Spleen (tissue), 11 donors: ENCODE results near the gene ANKRD13B. TPM values are rescaled to one million over a fixed set of nuclear protein-coding genes. Genes with fewer than 3 reads are reported as not detected.

Source experiments
- DNase-seq: peaks from one replicate; pipeline ENCODE4 v3.0.0-alpha.2; 2020
- H3K27ac ChIP-seq, 8 donors: fragments of 200-600 bp; sonication (generic) in 7 of 8; 1 replicate in 4 of 8; 2 replicates in 4 of 8; pipeline versions ENCODE4 v1.5.0 to v1.8.0; 2016 to 2021; ENCODE audit warnings: inconsistent platforms in 4 of 8, mild to moderate bottlenecking in 4 of 8, moderate library complexity in 1 of 8
- H3K27me3 ChIP-seq, 7 donors: fragments of 200-600 bp; sonication (generic) in 6 of 7; replicated peaks in 1 of 7; 1 replicate in 4 of 7; 2 replicates in 3 of 7; pipeline versions ENCODE4 v1.5.0 to v1.8.0; 2016 to 2021; ENCODE audit warnings: inconsistent platforms in 3 of 7, mild to moderate bottlenecking in 1 of 7
- H3K36me3 ChIP-seq, 6 donors: fragments of 200-600 bp; sonication (generic) in 5 of 6; 1 replicate in 4 of 6; 2 replicates in 2 of 6; pipeline versions ENCODE4 v1.5.0 to v1.8.0; 2016 to 2021; ENCODE audit warnings: inconsistent platforms in 2 of 6
- H3K4me1 ChIP-seq, 6 donors: fragments of 200-600 bp; sonication (generic) in 5 of 6; 1 replicate in 3 of 6; 2 replicates in 3 of 6; pipeline versions ENCODE4 v1.5.0 to v1.8.0; 2016 to 2021; ENCODE audit warnings: inconsistent platforms in 3 of 6
- H3K4me3 ChIP-seq, 8 donors: fragments of 200-600 bp; sonication (generic) in 7 of 8; 1 replicate in 4 of 8; 2 replicates in 4 of 8; pipeline versions ENCODE4 v1.5.0 to v1.8.0; 2016 to 2021; ENCODE audit warnings: inconsistent platforms in 4 of 8, mild to moderate bottlenecking in 4 of 8, moderate library complexity in 2 of 8
- H3K9me3 ChIP-seq, 8 donors: fragments of 200-600 bp; sonication (generic) in 7 of 8; 1 replicate in 4 of 8; 2 replicates in 4 of 8; pipeline versions ENCODE4 v1.5.0 to v1.8.0; 2016 to 2021; ENCODE audit warnings: inconsistent platforms in 4 of 8
- CTCF ChIP-seq, 11 experiments: fragments of 200-600 bp in 7 of 11; fragments of 450-650 bp in 4 of 11; sonication (generic) in 4 of 11; IDR thresholded peaks in 8 of 11; conservative IDR thresholded peaks in 3 of 11; 1 replicate in 7 of 11; 2 replicates in 4 of 11; pipeline versions ENCODE4 v1.4.0 to v1.8.0; 2016 to 2021; ENCODE audit warnings: antibody characterized with exemption in 11 of 11, inconsistent platforms in 4 of 11, mild to moderate bottlenecking in 1 of 11
- POLR2A ChIP-seq, 3 donors: fragments of 450-650 bp; IDR thresholded peaks; one replicate each; pipeline ENCODE4 v1.5.1; 2017; ENCODE audit warnings: antibody characterized with exemption in 3 of 3, mild to moderate bottlenecking in 1 of 3
- POLR2AphosphoS5 ChIP-seq, 3 donors: sonication (generic); formaldehyde crosslinking; IDR thresholded peaks; one replicate each; pipeline ENCODE4 v1.5.1; 2017; ENCODE audit warnings: antibody characterized with exemption in 3 of 3
- WGBS, 5 donors: extraction: QIAGEN DNeasy Blood & Tissue Kit in 3 of 5; methylation state at CpG; one replicate each; pipeline versions ENCODE4 v1.1.5 to v1.1.7; 2013 to 2018; 5-methylcytosine and 5-hydroxymethylcytosine counted together
- intact Hi-C: fragments of 100-400 bp; cut with DNase I; formaldehyde crosslinking; loops from one replicate; pipeline ENCODE4 v1.15.0; 2023; ENCODE audit warnings: low total_unique reads
- polyA plus RNA-seq, 3 donors: library from polyadenylated mRNA; stranded (reverse); fragments of 200-250 nt; gene quantifications; one replicate each; pipeline ENCODE4 v1.2.1, GENCODE V29; 2013
- total RNA-seq, 7 donors: library from RNA; depleted of rRNA in 3 of 7; stranded (reverse); fragments of >200 nt in 3 of 7; fragmentation: NEBNext Ultra II Directional in 4 of 7; extraction: Animal tissue kit (Norgen Biotek cat#: 25700) in 4 of 7; gene quantifications; one replicate each; pipeline versions ENCODE4 v1.1.0 to v1.2.1, GENCODE V29; 2016 to 2021
- donor health status: healthy with polysubstance abuse.
- donor health status: DM: no; HTN: no; CAD: no; lungs with moderate emphysema.
- donor health status: DM: no; HTN: no; CAD: no.
- donor health status: Bipolar disorder and iron deficiency.
- donor health status: healthy.
- donor health status: DM: no; HTN: no; CAD: no.
- donor health status: DM: yes; HTN: yes; CAD: no.

Gene ANKRD13B
- total and polyA plus RNA-seq, 10 donors: 0.85 to 5.5 (median 2.5) TPM

- no peak overlapping the region for H3K4me3 ChIP-seq
- H3K4me1 ChIP-seq: peaks cover 34 to 68% (median 54%) of the 10 kb centered on the region in 6 donors
- H3K27me3 ChIP-seq: peaks cover 0 to 49% (median 10%) of the 10 kb centered on the region in 7 donors
- intact Hi-C loops: no loop called here
- WGBS, 5 donors: 83 to 98% (median 94%) methylated on average over 2 to 4 of the region's 4 CpGs
- DNase-seq: no peak
- no peak overlapping the region for H3K27ac ChIP-seq
- TF ChIP-seq CTCF (IDR thresholded peaks at IDR 0.05 in 8 of 11, conservative IDR thresholded peaks at IDR 0.05 in 3 of 11) (no peak), POLR2A (IDR thresholded peaks at IDR 0.05) (no peak), POLR2AphosphoS5 (IDR thresholded peaks at IDR 0.05) (no peak)
- peaks cover 0 to 3% (median 0%) of the 10 kb centered on the region in 6 donors for H3K36me3 ChIP-seq
- no peaks in the 10 kb centered on the region for H3K9me3 ChIP-seq
Measured at GRCh38 chr17:29620271-29620670, 27.3 kb downstream of the ANKRD13B start.

- DNase-seq: no peak
Measured at GRCh38 chr17:29620779-29621500, 28.0 kb downstream of the ANKRD13B start.

GRCh38 chr17:29621751-29622194 is 28.8 kb downstream of the ANKRD13B start:
- H3K27me3 ChIP-seq: peaks cover 0 to 37% (median 8%) of the 10 kb centered on the region in 7 donors
- WGBS, 5 donors: 75 to 89% (median 83%) methylated on average over 4 to 8 of the region's 8 CpGs
- peak overlapping the region in 1 of 8 donors; percentile 35 for H3K27ac ChIP-seq
- peaks cover 0 to 18% (median 2%) of the 10 kb centered on the region in 6 donors for H3K36me3 ChIP-seq
- H3K9me3 ChIP-seq: no peaks in the 10 kb centered on the region
- intact Hi-C loops: no loop called here
- H3K4me1 ChIP-seq: peaks cover 20 to 53% (median 39%) of the 10 kb centered on the region in 6 donors
- TF ChIP-seq POLR2AphosphoS5 (IDR thresholded peaks at IDR 0.05) (no peak), CTCF (IDR thresholded peaks at IDR 0.05 in 8 of 11, conservative IDR thresholded peaks at IDR 0.05 in 3 of 11) (no peak), POLR2A (IDR thresholded peaks at IDR 0.05) (no peak)
- peak overlapping the region in 4 of 8 donors; percentile 43 to 75 (median 66) for H3K4me3 ChIP-seq
- no peak for DNase-seq

More at GRCh38 chr17:29620779-29621500, 28.0 kb downstream of the ANKRD13B start:
- Histone ChIP-seq H3K9me3 (no peaks in the 10 kb centered on the region), H3K27ac (no peak overlapping the region), H3K36me3 (peaks cover 0 to 10% (median 2%) of the 10 kb centered on the region in 6 donors), H3K4me3 (no peak overlapping the region), H3K27me3 (peaks cover 0 to 46% (median 10%) of the 10 kb centered on the region in 7 donors), H3K4me1 (peaks cover 28 to 61% (median 47%) of the 10 kb centered on the region in 6 donors)
- intact Hi-C loops: no loop called here
- 92 to 97% (median 94%) methylated on average over 12 of the region's 12 CpGs for WGBS, 5 donors
- no peak for TF ChIP-seq POLR2AphosphoS5 (IDR thresholded peaks at IDR 0.05)

- DNase-seq: peak; percentile 87
- Histone ChIP-seq H3K36me3 (peaks cover 0 to 27% (median 3%) of the 10 kb centered on the region in 6 donors), H3K27ac (peak within 1 kb of the TSS in 1 of 8 donors; percentile 35), H3K9me3 (no peaks in the 10 kb centered on the region), H3K4me1 (peaks cover 12 to 44% (median 30%) of the 10 kb centered on the region in 6 donors), H3K4me3 (peak within 1 kb of the TSS; percentile 37 to 75 (median 58)), H3K27me3 (peaks cover 0 to 29% (median 8%) of the 10 kb centered on the region in 7 donors)
- intact Hi-C loops: no loop called here
- WGBS, 5 donors: 1 to 7% (median 2%) methylated on average over 22 to 77 of the region's 77 CpGs
- no peak for TF ChIP-seq CTCF (IDR thresholded peaks at IDR 0.05 in 8 of 11, conservative IDR thresholded peaks at IDR 0.05 in 3 of 11)
- TF ChIP-seq POLR2AphosphoS5 (IDR thresholded peaks at IDR 0.05): peak in 2 of 3 donors; percentile 20 to 80
Measured at GRCh38 chr17:29622337-29623282, 29.7 kb downstream of the ANKRD13B start, which contains the start of gene CORO6. Gene CORO6 (minus strand): TSS chr17:29622912. CDS start chr17:29621421, 1,491 bp downstream.
